Upper lobe of left lung (tissue), 6 donors: ENCODE results near the gene GCLM. TPM values are rescaled to one million over a fixed set of nuclear protein-coding genes. Genes with fewer than 3 reads are reported as not detected.

Experiments
- ATAC-seq, 2 donors: fragments of 200-7000 bp; cut with Tn5 transposase; one replicate each; pipeline ENCODE4 v1.9.1; 2022; ENCODE audit warnings: mild to moderate bottlenecking in 2 of 2, moderate library complexity in 2 of 2; ENCODE audit not compliant: low FRiP score in 2 of 2
- DNase-seq, 2 donors: peaks; one replicate each; pipeline ENCODE4 v3.0.0-alpha.2; 2019 to 2020
- H3K27ac ChIP-seq, 4 donors: fragments of 200-600 bp; sonication (generic); one replicate each; pipeline ENCODE4 v1.5.1; 2016 to 2019
- H3K27me3 ChIP-seq, 4 donors: fragments of 200-600 bp; sonication (generic); one replicate each; pipeline ENCODE4 v1.5.1; 2017 to 2019
- H3K36me3 ChIP-seq, 4 donors: fragments of 200-600 bp; sonication (generic); one replicate each; pipeline ENCODE4 v1.5.1; 2016 to 2019
- H3K4me1 ChIP-seq, 4 donors: fragments of 200-600 bp; sonication (generic); one replicate each; pipeline ENCODE4 v1.5.1; 2018 to 2019
- H3K4me3 ChIP-seq, 4 donors: fragments of 200-600 bp; sonication (generic); one replicate each; pipeline ENCODE4 v1.5.1; 2017 to 2019; ENCODE audit warnings: mild to moderate bottlenecking in 2 of 4, moderate library complexity in 1 of 4
- H3K9me3 ChIP-seq, 4 donors: fragments of 200-600 bp; sonication (generic); one replicate each; pipeline ENCODE4 v1.5.1; 2018 to 2019
- EP300 ChIP-seq, 4 donors: sonication (generic); formaldehyde crosslinking; IDR thresholded peaks; one replicate each; pipeline ENCODE4 v1.5.1; 2017; ENCODE audit warnings: antibody characterized with exemption in 4 of 4, control low read depth in 2 of 4
- POLR2A ChIP-seq, 4 donors: fragments of 450-650 bp; IDR thresholded peaks; one replicate each; pipeline ENCODE4 v1.5.1; 2016 to 2017; ENCODE audit warnings: antibody characterized with exemption in 4 of 4, mild to moderate bottlenecking in 2 of 4
- POLR2AphosphoS5 ChIP-seq, 2 donors: sonication (generic); formaldehyde crosslinking; IDR thresholded peaks; one replicate each; pipeline ENCODE4 v1.5.1; 2017; ENCODE audit warnings: antibody characterized with exemption in 2 of 2
- WGBS, 2 donors: methylation state at CpG; one replicate each; pipeline ENCODE4 v1.1.5; 2017 to 2018; 5-methylcytosine and 5-hydroxymethylcytosine counted together
- total RNA-seq, 6 donors: library from RNA; depleted of rRNA in 4 of 6; stranded (reverse); fragments of >200 nt in 4 of 6; gene quantifications; one replicate each; pipeline versions ENCODE4 v1.1.0 to v1.2.1, GENCODE V29; 2016 to 2021
- TF ChIP-seq, protein P1 (sequence below), 6 experiments: fragments of 450-650 bp in 4 of 6; fragments of 200-600 bp in 2 of 6; sonication (generic) in 2 of 6; IDR thresholded peaks; one replicate each; pipeline ENCODE4 v1.5.1; 2016 to 2019; ENCODE audit warnings: antibody characterized with exemption in 6 of 6
- donor health status: DM: no; HTN: no; CAD: no; lungs with moderate emphysema.
- donor health status: DM: no; HTN: yes; CAD: no; lungs with severe emphysema.

The GCLM gene
- total RNA-seq, 6 donors from 2014 or later = 11.3 to 25.1 (median 20.2) TPM

DNA sequence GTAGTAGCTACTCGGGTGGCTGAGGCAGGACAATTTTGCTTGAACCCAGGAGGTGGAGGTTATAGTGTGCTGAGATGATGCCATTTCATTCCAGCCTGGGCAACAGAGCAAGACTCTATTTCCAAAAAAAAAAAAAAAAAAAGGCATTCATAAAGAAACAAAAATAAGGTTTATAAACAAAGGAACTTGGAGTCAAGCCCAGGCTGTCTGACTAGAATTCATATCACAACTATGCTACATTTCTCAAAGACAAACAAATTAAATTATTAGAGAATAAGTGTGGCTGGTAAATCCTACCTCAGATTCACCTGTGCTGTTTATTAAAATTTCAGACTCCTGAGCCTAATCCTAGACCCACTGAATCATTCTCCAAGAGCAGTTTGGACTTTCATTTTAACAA, 4.2 kb downstream of the GCLM start:
- TF ChIP-seq POLR2A (IDR thresholded peaks at IDR 0.05) = no peak
- no peak for TF ChIP-seq EP300 (IDR thresholded peaks at IDR 0.05)
- TF ChIP-seq POLR2AphosphoS5 (IDR thresholded peaks at IDR 0.05) = no peak
- TF ChIP-seq, protein P1, sequence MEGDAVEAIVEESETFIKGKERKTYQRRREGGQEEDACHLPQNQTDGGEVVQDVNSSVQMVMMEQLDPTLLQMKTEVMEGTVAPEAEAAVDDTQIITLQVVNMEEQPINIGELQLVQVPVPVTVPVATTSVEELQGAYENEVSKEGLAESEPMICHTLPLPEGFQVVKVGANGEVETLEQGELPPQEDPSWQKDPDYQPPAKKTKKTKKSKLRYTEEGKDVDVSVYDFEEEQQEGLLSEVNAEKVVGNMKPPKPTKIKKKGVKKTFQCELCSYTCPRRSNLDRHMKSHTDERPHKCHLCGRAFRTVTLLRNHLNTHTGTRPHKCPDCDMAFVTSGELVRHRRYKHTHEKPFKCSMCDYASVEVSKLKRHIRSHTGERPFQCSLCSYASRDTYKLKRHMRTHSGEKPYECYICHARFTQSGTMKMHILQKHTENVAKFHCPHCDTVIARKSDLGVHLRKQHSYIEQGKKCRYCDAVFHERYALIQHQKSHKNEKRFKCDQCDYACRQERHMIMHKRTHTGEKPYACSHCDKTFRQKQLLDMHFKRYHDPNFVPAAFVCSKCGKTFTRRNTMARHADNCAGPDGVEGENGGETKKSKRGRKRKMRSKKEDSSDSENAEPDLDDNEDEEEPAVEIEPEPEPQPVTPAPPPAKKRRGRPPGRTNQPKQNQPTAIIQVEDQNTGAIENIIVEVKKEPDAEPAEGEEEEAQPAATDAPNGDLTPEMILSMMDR (IDR thresholded peaks at IDR 0.05) = no peak
- Histone ChIP-seq H3K9me3 (no peaks in the 10 kb centered on the region), H3K27me3 (no peaks in the 10 kb centered on the region), H3K36me3 (peaks cover 0 to 10% (median 4%) of the 10 kb centered on the region in 4 donors), H3K4me1 (peaks cover 20 to 35% (median 24%) of the 10 kb centered on the region in 4 donors), H3K27ac (peak overlapping the region in 1 of 4 donors; percentile 3), H3K4me3 (no peak overlapping the region)
- WGBS, 2 donors = 100% methylated on average over 1 of the region's 1 CpG
- ATAC-seq = no peak
- no peak for DNase-seq

DNA sequence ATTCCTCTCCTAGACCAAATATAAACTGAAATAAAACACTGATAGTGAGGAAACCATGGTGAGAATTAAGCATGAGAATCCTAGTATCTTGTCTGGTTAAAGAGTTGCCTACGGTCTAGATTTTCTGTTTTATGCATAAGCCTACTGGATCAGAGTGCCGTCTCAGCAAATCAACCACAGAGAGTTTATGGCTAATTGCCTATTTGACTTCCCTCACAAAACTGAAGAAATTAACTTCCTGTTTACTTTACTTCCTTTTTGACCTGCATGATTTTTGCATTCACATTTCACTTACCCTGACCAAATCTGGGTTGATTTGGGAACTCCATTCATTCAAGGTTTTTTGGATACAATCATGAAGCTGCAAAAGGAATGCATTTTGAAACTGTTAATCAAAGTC, 5.0 kb downstream of the GCLM start:
- TF ChIP-seq POLR2A (IDR thresholded peaks at IDR 0.05) (no peak), EP300 (IDR thresholded peaks at IDR 0.05) (no peak), POLR2AphosphoS5 (IDR thresholded peaks at IDR 0.05) (no peak)
- TF ChIP-seq, protein P1 (IDR thresholded peaks at IDR 0.05) = no peak
- WGBS, 2 donors = 31 to 38% methylated on average over 2 of the region's 2 CpGs
- DNase-seq = no peak
- H3K36me3 ChIP-seq = peaks cover 0 to 12% (median 6%) of the 10 kb centered on the region in 4 donors
- no peaks in the 10 kb centered on the region for H3K9me3 ChIP-seq
- no peaks in the 10 kb centered on the region for H3K27me3 ChIP-seq
- peaks cover 20 to 35% (median 24%) of the 10 kb centered on the region in 4 donors for H3K4me1 ChIP-seq
- no peak overlapping the region for H3K4me3 ChIP-seq
- peak overlapping the region in 2 of 4 donors; percentile 3 to 64 for H3K27ac ChIP-seq
- peak in 1 of 2 donors; percentile 46 for ATAC-seq

DNA sequence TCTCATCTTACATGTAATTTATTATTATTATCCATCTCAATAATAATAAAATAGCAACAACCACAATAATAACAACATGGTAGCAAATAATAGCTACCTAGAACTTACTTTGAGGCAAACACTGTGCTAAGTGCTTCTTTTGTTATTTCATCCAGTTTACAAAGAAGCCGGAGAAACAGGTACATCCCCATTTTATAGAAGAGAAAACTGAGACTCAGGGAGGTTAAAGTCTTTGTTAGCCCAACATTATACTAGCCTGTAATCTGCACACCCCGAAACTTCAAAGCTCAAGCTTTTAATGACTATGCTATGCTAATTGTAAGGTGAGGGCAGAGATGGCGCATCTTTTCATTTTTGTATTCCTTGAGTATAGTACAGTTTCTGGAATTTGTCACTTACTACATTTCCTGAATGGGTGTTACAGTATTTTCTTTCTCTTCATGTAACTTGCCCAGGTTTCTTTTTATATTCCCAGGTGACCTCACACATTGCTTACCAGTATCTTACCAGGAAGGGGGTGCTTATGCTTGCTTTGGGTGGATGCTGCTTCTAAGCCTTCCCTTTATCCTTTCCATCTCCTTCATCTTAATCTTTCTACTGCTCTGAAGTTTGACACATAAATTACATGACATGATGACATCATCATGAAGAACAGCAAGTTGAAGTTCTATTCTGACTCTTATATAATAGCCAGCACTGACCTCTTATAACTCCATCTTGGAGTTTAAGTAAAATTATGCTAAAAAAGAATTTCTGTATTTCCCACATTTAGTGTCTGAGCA, 8.3 kb downstream of the GCLM start:
- 97 to 100% methylated on average over 3 of the region's 3 CpGs for WGBS, 2 donors
- no peak for DNase-seq
- Histone ChIP-seq H3K27me3 (no peaks in the 10 kb centered on the region), H3K4me3 (no peak overlapping the region), H3K27ac (no peak overlapping the region), H3K4me1 (peaks cover 7 to 11% (median 9%) of the 10 kb centered on the region in 4 donors), H3K9me3 (no peaks in the 10 kb centered on the region), H3K36me3 (peaks cover 0 to 36% (median 13%) of the 10 kb centered on the region in 4 donors)
- TF ChIP-seq, protein P1 (IDR thresholded peaks at IDR 0.05) = no peak
- TF ChIP-seq POLR2A (IDR thresholded peaks at IDR 0.05) = no peak
- TF ChIP-seq POLR2AphosphoS5 (IDR thresholded peaks at IDR 0.05) = no peak
- no peak for TF ChIP-seq EP300 (IDR thresholded peaks at IDR 0.05)
- no peak for ATAC-seq

DNA sequence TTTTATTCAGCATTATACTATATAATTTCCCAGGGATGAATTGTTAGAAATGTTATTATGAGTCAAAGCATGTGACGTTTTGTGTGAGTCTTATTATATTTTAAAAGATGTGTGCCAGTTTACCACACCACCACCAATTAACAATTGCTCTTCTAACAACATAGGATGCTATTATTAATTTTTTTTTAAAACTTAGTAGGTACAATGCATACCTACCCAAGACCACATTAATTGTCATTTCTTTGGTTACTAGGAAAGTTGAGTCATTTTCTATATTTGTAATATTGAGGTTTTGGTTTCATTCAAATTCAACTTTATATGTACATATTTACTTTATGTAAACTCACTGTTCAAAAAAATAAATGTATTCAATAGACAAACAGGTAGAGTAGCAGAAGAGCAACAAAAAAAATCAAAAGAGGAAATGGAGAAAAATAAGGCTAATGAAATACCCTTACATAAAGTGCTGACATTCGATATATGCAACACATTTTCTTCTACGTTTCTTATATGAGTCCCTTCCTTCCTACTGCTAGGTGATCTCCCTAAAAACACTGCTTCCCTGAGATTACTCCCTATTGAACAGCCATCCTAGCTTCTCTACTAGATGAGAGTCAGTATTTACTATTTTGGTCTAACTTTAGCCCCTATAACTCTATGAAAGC, 9.6 kb downstream of the GCLM start:
- Histone ChIP-seq H3K9me3 (no peaks in the 10 kb centered on the region), H3K36me3 (peaks cover 2 to 47% (median 14%) of the 10 kb centered on the region in 4 donors), H3K27me3 (no peaks in the 10 kb centered on the region), H3K4me3 (no peak overlapping the region), H3K4me1 (peaks cover 3 to 9% (median 6%) of the 10 kb centered on the region in 4 donors), H3K27ac (no peak overlapping the region)
- ATAC-seq = no peak
- DNase-seq = no peak
- WGBS, 2 donors = 77 to 88% methylated on average over 3 of the region's 3 CpGs
- TF ChIP-seq EP300 (IDR thresholded peaks at IDR 0.05) = no peak
- TF ChIP-seq, protein P1 (IDR thresholded peaks at IDR 0.05) = no peak
- TF ChIP-seq POLR2AphosphoS5 (IDR thresholded peaks at IDR 0.05) = no peak
- TF ChIP-seq POLR2A (IDR thresholded peaks at IDR 0.05) = no peak
